AG20443 (cell line): ENCODE results near the gene LSM12.
"Not testable (repeated sequence)": the region's sequence is repeated elsewhere in the genome, so short reads cannot be mapped to it uniquely, and the experiment has no call there.

ENCODE experiments used
- DNase-seq: peaks from one replicate; pipeline ENCODE4 v3.0.0; 2012; ENCODE audit warnings: low spot score, mixed read lengths

LSM12 gene

DNA sequence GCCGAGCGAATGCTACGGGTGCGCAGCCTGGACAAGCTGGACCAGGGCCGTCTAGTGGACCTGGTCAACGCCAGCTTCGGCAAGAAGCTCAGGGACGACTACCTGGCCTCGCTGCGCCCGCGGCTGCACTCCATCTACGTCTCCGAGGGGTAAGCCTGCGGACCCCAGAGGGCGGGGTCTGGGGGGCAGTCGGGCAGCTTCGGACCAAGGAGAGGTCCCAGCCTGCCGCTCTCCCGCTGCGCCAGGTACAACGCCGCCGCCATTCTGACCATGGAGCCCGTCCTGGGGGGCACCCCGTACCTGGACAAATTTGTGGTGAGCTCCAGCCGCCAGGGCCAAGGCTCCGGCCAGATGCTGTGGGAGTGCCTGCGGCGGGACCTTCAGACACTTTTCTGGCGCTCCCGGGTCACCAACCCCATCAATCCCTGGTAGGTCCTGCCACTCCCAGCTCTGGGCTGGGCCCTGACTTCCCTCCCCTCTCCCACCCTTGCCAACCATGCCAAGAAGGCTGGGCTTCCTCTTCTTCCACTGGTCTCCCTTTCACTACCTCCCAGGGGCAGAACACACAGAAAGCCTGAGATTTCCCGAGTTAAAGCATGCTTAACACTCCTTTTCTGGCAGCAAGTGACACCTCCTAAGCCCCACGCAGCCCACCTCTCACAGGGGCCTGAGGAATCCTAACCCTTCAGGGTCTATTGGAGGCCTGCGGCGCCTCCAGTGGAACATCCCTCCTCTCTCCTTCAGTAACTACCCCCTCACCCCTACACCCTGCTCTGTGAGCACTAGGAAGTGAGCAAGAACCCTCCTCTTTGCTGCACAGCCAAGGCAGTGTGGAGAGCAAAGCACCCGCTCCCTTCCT is 58.9 kb downstream of the LSM12 start:
- no peak for DNase-seq

DNA sequence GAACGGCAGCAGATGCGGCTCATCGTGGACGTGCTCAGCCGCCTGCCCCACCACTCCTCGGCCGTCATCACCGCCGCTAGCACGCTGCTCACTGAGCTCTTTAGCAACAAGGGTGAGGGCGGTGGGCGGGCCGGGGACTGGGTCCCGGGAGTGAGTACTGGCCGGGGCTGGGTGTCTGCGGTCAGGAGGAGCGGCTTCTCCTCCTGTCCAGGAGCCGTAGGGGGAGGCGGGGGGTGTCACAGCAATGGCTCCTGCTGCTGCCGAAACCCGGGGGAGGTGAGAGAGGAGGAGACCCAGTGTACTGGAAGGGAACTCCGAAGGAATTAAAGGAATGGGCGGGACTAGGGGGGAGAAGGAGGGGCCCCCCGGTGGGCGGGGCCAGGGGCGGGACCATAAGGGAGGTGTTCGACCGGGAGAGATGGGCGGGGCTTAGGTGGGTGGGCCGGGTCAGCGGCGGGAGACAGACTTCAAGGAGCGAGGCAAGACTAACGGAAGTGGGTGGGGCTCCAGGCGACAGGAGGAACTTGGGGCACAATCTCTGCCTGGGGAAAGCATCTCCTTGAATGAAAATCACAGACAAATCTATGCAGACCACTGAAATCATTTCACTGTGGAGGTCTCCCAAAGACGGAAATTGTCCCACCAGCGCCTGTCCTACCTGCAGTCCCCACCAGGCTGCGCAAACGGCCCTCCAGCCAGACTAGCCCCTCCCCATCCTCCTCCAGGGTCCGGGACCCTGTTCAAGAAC is 59.7 kb downstream of the LSM12 start:
- DNase-seq: peak; percentile 99

DNA sequence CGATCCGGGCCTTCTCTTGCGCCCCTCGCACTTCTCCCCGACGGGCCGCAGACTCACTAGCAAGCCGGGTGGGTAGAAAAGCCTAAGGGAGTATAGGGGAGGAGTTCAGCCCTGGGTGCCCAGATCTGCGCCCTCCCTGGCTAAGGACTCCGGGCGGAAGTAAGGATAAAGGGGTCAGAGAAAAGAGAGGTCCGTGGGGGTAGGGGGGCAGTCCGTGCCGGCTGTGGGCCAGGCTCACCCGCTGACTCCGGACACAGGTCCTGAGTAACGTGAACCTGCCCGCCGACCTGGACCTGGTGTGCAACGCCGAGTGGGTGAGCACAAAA is 60.2 kb downstream of the LSM12 start:
- no peak for DNase-seq

DNA sequence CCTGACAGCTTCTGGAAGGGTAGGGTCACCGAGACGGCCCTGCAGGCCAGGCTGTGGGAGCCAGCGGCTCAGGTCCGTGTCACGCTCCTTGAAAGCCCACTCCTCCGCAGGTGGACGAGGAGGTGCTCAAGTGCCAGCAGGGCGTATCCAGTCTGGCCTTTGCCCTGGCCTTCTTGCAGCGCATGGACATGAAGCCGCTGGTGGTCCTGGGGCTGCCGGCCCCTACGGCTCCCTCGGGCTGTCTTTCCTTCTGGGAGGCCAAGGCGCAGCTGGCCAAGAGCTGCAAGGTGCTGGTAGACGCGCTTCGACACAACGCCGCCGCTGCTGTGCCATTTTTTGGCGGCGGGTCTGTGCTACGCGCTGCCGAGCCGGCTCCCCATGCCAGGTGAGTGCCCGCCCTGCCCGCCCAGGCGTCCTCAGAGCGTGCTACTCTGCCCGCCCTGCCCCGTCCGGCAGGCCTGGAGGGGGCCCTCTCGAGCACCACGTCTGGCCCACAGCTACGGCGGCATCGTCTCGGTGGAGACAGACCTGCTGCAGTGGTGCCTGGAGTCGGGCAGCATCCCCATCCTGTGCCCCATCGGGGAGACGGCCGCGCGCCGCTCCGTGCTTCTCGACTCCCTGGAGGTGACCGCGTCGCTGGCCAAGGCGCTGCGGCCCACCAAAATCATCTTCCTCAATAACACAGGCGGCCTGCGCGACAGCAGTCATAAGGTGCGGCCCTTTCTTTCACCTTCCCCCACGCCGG is 60.8 kb downstream of the LSM12 start:
- no peak for DNase-seq

DNA sequence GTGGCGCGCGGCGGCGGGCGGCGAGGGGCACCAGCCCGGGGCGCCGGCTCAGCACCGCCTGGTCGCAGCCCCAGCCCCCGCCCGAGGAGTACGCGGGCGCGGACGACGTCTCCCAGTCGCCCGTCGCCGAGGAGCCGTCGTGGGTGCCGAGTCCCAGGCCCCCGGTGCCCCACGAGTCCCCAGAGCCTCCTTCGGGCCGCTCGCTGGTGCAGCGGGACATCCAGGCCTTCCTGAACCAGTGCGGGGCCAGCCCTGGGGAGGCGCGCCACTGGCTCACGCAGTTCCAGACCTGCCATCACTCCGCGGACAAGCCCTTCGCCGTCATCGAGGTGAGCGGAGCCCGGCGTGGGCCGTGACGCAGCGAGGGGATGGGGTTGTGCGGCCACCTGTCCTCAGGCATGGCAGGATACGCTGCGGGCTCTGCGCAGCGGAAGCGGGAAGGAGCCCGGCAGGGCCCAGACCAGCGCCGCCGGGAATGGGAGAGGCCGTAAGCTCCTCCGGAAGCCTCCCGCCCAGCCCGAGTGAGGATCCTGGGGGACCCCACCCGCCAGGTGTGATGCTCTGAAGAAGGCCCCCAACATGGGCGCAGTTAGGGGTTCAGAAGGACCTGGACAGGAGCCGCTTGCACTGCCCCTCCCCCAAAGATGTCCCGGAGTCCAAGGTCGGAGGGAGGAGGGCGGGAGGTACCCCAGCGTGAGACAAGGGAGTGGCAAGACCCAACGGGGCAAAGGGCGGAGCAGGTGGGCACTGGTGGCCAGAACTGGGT is 61.5 kb downstream of the LSM12 start:
- no peak for DNase-seq

DNA sequence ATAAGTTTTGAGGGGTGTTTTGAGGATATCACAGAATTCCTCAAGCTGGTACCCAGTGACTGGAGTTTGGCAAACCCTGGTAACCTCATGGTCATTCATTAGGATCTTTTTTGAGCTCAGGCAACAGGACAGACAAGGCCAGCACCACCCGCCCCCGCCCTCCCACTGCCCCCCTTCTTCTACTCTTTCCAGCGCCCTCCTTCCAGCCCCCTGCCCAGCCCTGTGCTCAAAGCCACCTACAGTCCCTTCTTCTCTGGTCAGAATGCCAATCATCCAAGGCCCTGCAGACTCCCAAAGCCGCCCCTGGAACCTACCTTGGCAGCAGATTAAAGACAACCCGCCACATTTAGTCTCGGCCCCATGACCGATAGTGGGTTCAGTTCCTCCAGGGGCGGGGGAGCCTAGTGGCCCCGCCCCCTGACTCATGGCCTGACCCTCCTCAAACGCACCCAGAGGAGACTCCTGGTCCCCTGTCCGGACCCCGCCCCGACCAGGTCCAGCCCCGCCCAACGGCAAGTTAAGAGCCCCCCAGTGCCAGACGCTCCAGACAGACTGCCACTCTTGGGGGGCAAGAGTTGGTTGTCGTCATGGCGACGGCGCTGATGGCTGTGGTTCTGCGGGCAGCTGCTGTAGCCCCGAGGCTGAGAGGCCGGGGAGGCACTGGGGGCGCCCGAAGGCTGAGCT is 62.3 kb downstream of the LSM12 start, which contains the start of gene NAGS:
NAGS (plus strand) TSS at position 546 of the 684 bp plus-strand sequence; CDS start at position 588, 42 bp downstream.
- DNase-seq: no peak

DNA sequence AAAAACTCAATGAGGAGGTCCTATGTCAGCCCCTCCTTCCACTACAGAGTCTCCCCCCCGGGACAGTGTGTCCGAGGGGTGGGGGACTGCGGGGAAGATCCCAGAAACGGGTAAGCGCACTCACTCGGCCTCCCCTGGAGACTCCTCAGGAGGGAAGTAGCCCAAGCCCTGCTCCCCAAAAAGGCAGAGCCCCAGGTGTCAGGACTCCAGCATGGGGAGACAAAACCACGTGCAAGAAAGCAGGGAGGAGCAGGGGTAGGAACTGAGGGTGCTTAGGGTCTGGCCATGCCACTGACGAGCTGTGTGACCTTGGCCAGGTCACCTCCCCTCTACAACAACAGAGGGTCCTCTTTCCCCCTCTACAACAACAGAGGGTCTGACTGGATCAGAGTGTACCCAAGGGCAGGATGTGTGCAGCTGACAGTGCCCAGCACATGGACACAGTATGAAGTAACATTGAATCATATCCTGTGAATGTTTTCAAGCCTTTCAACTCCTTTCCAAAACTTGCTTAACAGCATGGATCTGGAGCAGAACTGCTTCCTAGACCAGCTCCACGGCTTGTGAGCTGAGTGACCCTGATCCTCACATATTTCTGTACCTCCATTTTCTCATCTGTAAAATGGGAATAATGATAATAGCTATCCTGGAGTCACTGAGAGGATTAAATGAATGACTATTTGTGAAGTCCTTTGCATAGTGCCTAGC is 64.2 kb downstream of the LSM12 start:
- peak; percentile 68 for DNase-seq

DNA sequence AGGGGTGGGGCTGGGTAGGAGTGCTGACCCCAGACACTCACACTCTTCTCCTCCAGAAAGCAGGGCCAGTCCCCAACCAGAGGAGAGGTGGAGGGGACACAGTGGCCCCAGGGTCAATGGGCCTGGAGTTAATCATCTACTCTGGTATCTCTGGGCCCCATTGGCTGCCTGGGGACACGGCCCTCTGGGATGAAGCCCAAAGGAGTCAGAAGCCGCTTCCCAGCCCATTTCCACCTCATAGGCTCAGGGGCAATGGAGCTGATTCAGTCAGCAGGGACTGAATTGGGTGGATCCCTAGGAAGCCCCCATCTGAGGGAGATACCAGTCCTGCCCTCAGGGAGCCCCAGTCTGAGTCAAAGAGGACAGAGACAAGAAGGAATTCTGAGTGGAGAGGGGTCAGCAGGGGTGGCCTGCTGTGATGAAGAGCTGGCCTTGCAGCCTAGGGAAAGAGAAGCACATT is 65.0 kb downstream of the LSM12 start:
- no peak for DNase-seq

DNA sequence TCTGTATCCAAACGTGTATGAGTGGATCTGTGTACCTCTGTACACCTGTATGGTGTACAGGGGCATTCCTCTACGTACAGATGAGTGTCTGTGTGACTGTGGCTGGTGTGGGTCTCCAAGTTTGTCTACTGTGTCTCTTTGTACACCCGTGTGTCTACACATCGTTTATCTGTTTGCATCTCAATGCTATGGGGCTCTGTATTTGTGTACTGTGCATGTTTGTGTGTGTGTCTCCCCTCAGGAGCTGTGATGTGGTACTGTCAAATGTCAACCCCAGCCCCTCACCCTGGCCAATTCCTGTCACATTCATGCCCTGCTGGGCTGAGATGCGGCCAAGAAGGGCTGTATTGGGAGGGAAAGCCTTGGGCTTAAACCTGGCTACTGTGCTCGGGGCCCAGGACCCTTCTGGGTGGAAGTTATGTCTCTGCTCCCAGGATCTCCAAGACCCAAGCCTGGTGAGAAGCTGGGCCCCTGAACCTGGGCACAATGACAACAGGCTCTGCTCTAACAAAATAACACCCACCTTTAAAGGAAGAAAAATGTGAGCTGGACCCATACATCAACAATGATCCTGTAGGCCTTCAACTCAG is 65.5 kb downstream of the LSM12 start:
- DNase-seq: no peak

DNA sequence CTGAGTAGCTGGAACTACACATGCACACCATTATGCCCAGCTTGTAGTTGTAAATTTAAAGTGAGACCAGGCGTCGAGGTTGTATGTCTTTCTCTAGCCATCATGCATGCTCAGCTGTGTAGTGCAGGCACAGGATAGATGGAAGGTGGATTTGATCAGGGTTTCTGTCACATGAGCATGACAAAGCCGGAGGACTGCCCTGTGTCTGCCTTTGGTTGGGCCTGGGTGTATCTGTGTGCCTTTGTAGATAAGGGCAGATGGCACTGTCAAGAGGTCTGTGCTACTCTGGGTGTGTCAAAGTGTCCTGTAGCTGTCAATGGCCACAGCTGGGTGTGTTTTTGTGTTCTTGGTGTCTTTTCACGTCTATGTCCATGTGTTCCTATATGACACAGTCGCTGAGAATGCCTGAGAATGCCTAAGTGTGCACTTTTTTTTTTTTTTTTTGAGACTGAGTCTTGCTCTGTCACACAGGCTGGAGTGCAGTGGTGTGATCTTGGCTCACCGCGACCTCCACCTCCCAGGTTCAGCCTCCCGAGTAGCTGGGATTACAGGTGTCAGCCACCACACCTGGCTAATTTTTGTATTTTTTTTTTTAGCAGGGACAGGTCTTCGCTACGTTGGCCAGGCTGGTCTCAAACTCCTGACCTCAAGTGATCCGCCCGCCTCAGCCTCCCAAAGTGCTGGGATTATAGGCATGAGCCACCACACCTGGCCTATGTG is 66.2 kb downstream of the LSM12 start:
- DNase-seq: no peak

DNA sequence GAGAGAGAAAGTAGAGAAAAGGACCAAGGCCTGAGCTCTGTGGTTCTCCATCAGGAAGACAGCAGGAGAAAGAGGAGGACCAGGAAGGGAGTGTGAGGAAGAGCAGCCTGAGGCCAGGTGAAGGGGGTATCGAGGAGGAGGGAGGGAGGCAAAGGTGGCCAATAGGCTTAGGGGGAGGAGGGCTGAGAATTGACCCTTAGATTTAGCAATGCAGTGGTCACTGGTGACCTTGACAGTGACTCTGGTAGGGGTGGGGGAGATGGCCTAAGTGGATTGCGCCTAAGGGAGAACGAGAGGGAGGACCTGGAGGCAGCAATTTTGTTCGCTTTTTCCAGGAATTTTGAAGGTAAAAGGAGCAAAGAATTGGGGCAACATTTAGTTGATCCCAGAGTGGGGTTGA is 67.4 kb downstream of the LSM12 start:
- no peak for DNase-seq

DNA sequence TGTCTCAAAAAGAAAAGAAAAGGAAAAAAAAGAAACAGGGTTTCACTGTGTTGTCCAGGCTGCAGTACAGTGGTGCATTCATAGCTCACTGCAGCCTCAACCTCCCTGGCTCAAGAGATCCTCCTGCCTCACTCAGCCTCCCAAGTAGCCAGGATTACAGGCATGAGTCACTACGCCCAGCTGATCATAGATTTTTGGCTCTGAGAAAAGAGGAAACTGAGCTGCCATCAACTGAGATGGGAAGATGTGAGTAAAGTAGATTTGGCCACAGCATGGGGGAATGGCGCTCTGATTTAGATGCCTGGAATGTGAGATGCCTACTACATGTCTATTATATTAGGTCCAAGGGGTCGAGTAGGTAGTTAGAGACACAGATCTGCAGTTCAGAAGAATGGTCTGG is 67.9 kb downstream of the LSM12 start:
- DNase-seq: no peak

DNA sequence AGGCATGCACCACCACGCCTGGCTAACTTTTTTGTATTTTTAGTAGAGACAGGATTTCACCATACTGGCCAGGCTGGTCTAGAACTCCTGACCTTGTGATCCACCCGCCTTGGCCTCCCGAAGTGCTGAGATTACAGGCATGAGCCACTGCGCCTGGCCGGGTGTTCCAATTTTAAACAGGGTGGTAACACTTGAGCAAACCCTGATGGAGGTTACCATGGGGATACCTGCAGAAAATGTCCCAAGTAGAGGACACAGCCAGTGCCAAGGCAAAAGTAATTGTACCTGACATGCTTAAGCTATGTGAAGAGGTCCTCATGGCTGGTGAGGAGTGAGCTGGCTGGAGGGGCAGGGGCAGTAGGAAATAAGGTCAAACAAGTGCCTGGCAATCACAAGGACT is 69.3 kb downstream of the LSM12 start:
- DNase-seq: not testable (repeated sequence)

DNA sequence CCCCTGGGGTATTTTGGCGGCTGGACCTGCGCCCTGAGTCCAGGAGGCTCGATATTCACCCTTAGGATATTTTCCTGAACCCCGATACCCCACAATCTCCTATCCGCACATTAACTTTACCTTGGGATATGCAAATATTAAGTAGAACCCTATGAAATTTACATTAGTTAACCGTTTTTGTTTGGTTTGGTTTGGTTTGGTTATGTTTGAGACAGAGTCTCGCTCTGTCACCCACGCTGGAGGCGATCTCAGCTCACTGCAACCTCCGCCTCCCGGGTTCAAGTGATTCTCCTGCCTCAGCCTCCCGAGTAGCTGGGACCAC is 71.4 kb downstream of the LSM12 start:
- DNase-seq: no peak

DNA sequence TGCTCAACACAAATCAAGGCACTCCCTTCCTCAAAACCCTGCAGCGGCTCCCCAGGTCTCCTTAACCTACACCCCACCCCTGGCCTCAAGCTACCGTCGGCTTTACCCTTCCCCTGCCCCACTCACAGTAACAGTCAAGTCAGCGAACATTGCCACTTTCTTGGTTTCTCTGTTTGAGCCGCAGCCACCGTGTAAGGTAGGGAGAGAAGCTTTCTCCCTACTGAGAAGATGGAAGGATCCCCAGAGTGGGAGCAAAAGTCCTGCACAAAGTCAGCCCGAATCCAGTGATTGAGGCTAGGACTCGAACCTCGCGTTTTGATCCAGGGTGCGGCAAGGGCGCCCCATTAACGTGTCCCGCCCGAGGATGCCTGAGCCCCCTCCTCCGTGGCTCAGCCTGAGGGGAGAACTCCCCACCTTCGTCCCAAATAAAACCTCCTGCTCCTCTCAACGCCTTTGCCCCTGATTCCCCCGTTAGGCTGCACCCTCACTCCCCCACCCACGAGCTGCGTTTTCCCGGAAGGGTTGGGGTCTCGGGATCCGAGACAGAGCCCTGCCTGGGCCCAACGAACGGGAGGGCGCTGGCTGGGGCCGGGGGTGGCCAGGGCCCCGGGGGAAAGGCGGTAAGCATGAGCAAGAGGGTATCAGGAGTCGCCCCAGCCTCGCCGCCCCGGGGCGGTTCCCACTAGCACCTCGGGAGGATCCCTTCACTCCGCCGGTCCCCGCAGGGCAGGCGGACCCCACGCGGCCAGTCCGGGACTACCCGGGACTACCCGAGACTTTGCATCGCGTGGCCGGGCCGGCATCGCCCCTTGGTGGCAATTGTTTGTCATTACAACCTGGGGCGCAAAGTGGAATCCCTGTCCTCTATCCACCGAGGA is 72.0 kb downstream of the LSM12 start:
- DNase-seq: peak; percentile 88

DNA sequence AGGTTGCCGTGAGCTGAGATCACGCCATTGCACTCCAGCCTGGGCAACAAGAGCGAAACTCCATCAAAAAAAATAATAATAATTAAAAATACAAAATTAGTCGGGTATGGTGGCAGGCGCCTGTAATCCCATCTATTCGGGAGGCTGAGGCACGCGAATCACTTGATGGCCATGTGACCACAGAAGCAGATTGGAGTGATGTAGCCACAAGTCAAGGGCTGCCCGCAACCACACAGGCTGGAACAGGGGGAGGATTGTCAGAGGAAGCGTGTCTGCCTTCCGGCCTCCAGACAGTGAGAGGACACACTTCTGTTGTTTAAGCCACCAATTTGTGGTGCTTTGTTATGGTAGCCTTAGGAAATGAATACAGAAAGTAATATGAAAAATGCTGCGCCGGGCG is 73.8 kb downstream of the LSM12 start:
- DNase-seq: no peak

DNA sequence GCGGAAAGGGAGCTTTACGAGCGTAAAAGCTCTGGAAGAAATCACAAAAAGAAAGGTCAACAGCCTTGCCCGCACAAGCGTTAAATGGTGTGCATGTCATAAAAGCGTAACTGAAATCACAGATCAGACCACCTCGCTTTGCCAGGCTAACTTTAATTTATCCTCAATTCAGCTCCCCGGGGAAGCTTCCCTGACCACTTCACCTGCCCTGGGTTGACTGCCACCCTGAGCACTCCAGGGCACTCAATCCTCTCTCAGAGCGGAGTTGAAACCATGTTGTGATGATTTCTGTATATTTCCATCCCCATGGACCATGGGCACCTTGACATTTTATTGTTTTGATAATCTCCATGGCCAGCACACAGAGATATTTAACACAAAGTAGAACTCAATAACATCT is 78.2 kb downstream of the LSM12 start:
- no peak for DNase-seq

DNA sequence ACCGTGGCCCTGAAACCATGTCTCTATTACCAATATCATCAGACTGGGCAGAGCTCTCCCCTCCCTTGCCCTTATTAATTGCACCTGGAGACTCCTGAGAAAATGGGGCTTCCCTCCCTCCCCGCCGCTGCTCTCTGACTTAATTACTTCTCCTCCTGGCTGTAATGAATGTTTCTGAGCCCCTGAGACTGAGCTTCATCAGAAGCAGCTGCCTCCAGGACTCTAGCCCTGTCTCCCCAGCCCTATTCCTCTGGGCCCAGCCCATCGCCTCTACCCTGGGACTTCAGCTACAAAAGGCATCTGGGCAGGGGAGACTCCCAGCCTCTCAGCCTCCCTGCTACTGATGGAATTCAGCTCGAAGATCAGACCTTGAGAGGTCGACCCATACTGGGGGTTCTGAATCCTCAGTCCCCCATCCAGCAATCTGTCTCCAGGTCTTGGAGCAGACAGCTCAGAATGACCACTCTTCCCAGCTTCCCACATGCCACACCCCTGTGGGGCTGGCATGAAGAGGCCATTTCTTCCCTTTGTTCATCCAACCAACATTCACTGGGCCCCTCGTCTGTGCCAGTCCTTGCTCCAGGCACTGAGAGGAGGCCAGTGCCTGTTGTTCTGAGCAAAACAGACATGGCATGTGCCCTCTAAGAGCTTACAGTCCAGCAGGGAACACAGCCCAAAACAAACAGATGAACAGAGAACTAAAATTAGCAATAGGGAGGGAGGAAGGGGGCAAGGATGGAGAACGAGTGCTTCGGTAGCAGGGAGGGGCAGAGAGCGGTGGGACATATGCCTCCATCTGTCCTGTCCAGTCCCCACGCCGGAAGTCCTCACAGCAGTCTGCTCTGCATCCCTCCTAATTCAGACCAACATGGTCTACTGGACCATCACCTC is 79.1 kb downstream of the LSM12 start:
- no peak for DNase-seq
